H9 (cell line): Measurements from ENCODE around the gene ONECUT3. TPM values are rescaled to one million over a fixed set of nuclear protein-coding genes. Genes with fewer than 3 reads are reported as not detected.

Experiments used
- DNase-seq: peaks from one replicate; pipeline ENCODE4 v3.0.0-alpha.2; 2017
- H2AFZ ChIP-seq: one replicate; pipeline ENCODE4 v1.6.1; 2013; ENCODE audit warnings: mild to moderate bottlenecking, low read length, control low read depth, moderate library complexity
- H2AK5ac ChIP-seq: 2 replicates; pipeline ENCODE4 v1.6.1; 2013; ENCODE audit warnings: low read length, control low read depth, mixed read lengths; ENCODE audit not compliant: insufficient read length
- H2BK120ac ChIP-seq: one replicate; pipeline ENCODE4 v1.6.1; 2013; ENCODE audit warnings: low read depth, mild to moderate bottlenecking, low read length, control low read depth, inconsistent platforms; ENCODE audit not compliant: poor library complexity, severe bottlenecking
- H2BK12ac ChIP-seq: 2 replicates; pipeline ENCODE4 v1.6.1; 2013; ENCODE audit warnings: low read length, control low read depth, mixed read lengths, low read depth; ENCODE audit not compliant: insufficient read length
- H2BK15ac ChIP-seq: 2 replicates; pipeline ENCODE4 v1.6.1; 2013; ENCODE audit warnings: low read depth, low read length, control low read depth
- H2BK20ac ChIP-seq: one replicate; pipeline ENCODE4 v1.6.1; 2013; ENCODE audit warnings: low read depth, mild to moderate bottlenecking, low read length, control low read depth, inconsistent platforms; ENCODE audit not compliant: poor library complexity, severe bottlenecking
- H2BK5ac ChIP-seq: 2 replicates; pipeline ENCODE4 v1.6.1; 2013; ENCODE audit warnings: low read length, control low read depth, mixed read lengths; ENCODE audit not compliant: insufficient read length
- H3K14ac ChIP-seq: 2 replicates; pipeline ENCODE4 v1.6.1; 2013; ENCODE audit warnings: low read length, control low read depth; ENCODE audit not compliant: insufficient read depth
- H3K18ac ChIP-seq: 2 replicates; pipeline ENCODE4 v1.6.1; 2013; ENCODE audit warnings: low read depth, mild to moderate bottlenecking, mixed read lengths, low read length, control low read depth; ENCODE audit not compliant: insufficient read length
- H3K23ac ChIP-seq: 2 replicates; pipeline ENCODE4 v1.6.1; 2013; ENCODE audit warnings: low read length, control low read depth, mixed read lengths, low read depth; ENCODE audit not compliant: insufficient read length
- H3K23me2 ChIP-seq: 2 replicates; pipeline ENCODE4 v1.6.1; 2013; ENCODE audit warnings: low read depth, mild to moderate bottlenecking, mixed read lengths, low read length, control low read depth; ENCODE audit not compliant: insufficient read length, poor library complexity, severe bottlenecking
- H3K27ac ChIP-seq: 2 replicates; pipeline ENCODE4 v1.5.1; 2013; ENCODE audit warnings: low read length, control low read depth, mixed read lengths, low read depth; ENCODE audit not compliant: insufficient read length
- H3K27me3 ChIP-seq: 2 replicates; pipeline ENCODE4 v1.6.1; 2013; ENCODE audit warnings: low read length, control low read depth, inconsistent platforms; ENCODE audit not compliant: insufficient read depth
- H3K4ac ChIP-seq: 2 replicates; pipeline ENCODE4 v1.6.1; 2013; ENCODE audit warnings: low read depth, mild to moderate bottlenecking, control low read depth, inconsistent platforms, low read length, moderate library complexity
- H3K4me1 ChIP-seq: 2 replicates; pipeline ENCODE4 v1.6.1; 2013; ENCODE audit warnings: low read length, control low read depth, inconsistent platforms; ENCODE audit not compliant: insufficient read depth
- H3K4me2 ChIP-seq: 2 replicates; pipeline ENCODE4 v1.6.1; 2013; ENCODE audit warnings: low read length, control low read depth, mixed read lengths; ENCODE audit not compliant: insufficient read length, insufficient read depth
- H3K56ac ChIP-seq: 2 replicates; pipeline ENCODE4 v1.6.1; 2013; ENCODE audit warnings: low read depth, mild to moderate bottlenecking, mixed read lengths, low read length, control low read depth; ENCODE audit not compliant: insufficient read length
- H3K79me1 ChIP-seq: 2 replicates; pipeline ENCODE4 v1.6.1; 2013; ENCODE audit warnings: low read depth, mild to moderate bottlenecking, moderate library complexity, low read length, control low read depth, inconsistent platforms; ENCODE audit not compliant: insufficient read depth, poor library complexity, severe bottlenecking
- H3K79me2 ChIP-seq: 2 replicates; pipeline ENCODE4 v1.6.1; 2013; ENCODE audit warnings: low read length, control low read depth, inconsistent platforms; ENCODE audit not compliant: insufficient read depth
- H3K9ac ChIP-seq: 2 replicates; pipeline ENCODE4 v1.6.1; 2013; ENCODE audit warnings: low read length, control low read depth, mixed read lengths; ENCODE audit not compliant: insufficient read length; ENCODE audit errors: extremely low read depth
- H3K9me3 ChIP-seq: one replicate; pipeline ENCODE4 v1.6.1; 2013; ENCODE audit warnings: low read depth, low read length, inconsistent platforms; ENCODE audit not compliant: control insufficient read depth
- H3T11ph ChIP-seq: one replicate; pipeline ENCODE4 v1.6.1; 2013; ENCODE audit warnings: mild to moderate bottlenecking, low read length, control low read depth, inconsistent platforms
- H4K20me1 ChIP-seq: one replicate; pipeline ENCODE4 v1.6.1; 2013; ENCODE audit not compliant: control insufficient read depth, insufficient read length, insufficient read depth
- H4K5ac ChIP-seq: 2 replicates; pipeline ENCODE4 v1.6.1; 2013; ENCODE audit warnings: low read depth, mild to moderate bottlenecking, mixed read lengths, low read length, control low read depth; ENCODE audit not compliant: insufficient read length
- H4K8ac ChIP-seq: replicated peaks from 2 replicates; pipeline ENCODE4 v1.6.1; 2013; ENCODE audit warnings: low read length, control low read depth, mixed read lengths, low read depth; ENCODE audit not compliant: insufficient read length
- H4K91ac ChIP-seq: 2 replicates; pipeline ENCODE4 v1.6.1; 2013; ENCODE audit warnings: low read depth, mild to moderate bottlenecking, moderate library complexity, mixed read lengths, low read length, control low read depth; ENCODE audit not compliant: insufficient read length
- H3K27ac Mint-ChIP-seq, 3 experiments: 2 replicates in 2 of 3; 3 replicates in 1 of 3; pipeline ENCODE4 v1.8.0; 2020 to 2021; ENCODE audit warnings: mixed read lengths in 3 of 3, mild to moderate bottlenecking in 1 of 3, moderate library complexity in 1 of 3
- H3K27me3 Mint-ChIP-seq: 2 replicates; pipeline ENCODE4 v1.8.0; 2021; ENCODE audit warnings: low read depth, mild to moderate bottlenecking, moderate library complexity, mixed read lengths
- H3K36me3 Mint-ChIP-seq, 3 experiments: 2 replicates in 2 of 3; 3 replicates in 1 of 3; pipeline ENCODE4 v1.8.0; 2020 to 2021; ENCODE audit warnings: low read depth in 3 of 3, mixed read lengths in 3 of 3; ENCODE audit not compliant: insufficient read depth in 1 of 3
- H3K4me1 Mint-ChIP-seq, 2 experiments: 2 replicates each; pipeline ENCODE4 v1.8.0; 2020; ENCODE audit warnings: mixed read lengths in 2 of 2
- H3K4me3 Mint-ChIP-seq, 2 experiments: 2 replicates in 1 of 2; 3 replicates in 1 of 2; pipeline ENCODE4 v1.8.0; 2020 to 2021; ENCODE audit warnings: mild to moderate bottlenecking in 2 of 2, mixed read lengths in 2 of 2, moderate library complexity in 1 of 2
- H3K9me3 Mint-ChIP-seq, 2 experiments: 2 replicates in 1 of 2; 3 replicates in 1 of 2; pipeline ENCODE4 v1.8.0; 2020; ENCODE audit warnings: mild to moderate bottlenecking in 2 of 2, mixed read lengths in 2 of 2, moderate library complexity in 1 of 2
- CTCF ChIP-seq: fragments of 200-600 bp; sonication (generic); conservative IDR thresholded peaks from 3 replicates; pipeline ENCODE4 v1.8.0; 2021; ENCODE audit warnings: antibody characterized with exemption, mild to moderate bottlenecking
- WGBS: extraction: QIAGEN DNeasy Blood & Tissue Kit; methylation state at CpG from one replicate; pipeline ENCODE4 v1.1.7; 2013; ENCODE audit warnings: missing lambda C conversion rate, low lambda C conversion rate, mixed read lengths; ENCODE audit not compliant: insufficient read length; ENCODE audit errors: extremely low coverage; 5-methylcytosine and 5-hydroxymethylcytosine counted together
- long read RNA-seq: library from polyadenylated mRNA; unstranded; transcript quantifications from one replicate; pipeline ENCODE4 v2.0.0, GENCODE V29; 2020
- total RNA-seq: library from RNA; stranded (reverse); gene quantifications from 2 replicates; pipeline ENCODE4 v1.2.1, GENCODE V29; 2021

ONECUT3 gene
- 0.04 and 0.07 TPM in 2 replicates for total RNA-seq
- long read RNA-seq = 0 reads

GRCh38 chr19:1752757-1753728 lies at the start of gene ONECUT3:
Gene ONECUT3, plus strand, starts transcription at chr19:1753506. Its CDS starts 157 bp downstream, at chr19:1753663.
- Histone ChIP-seq H3K79me1 (no peaks in the 10 kb centered on the region), H3K27me3 (peaks cover 91% of the 10 kb centered on the region), H3K4me1 (no peaks in the 10 kb centered on the region), H2AK5ac (no peak within 1 kb of the TSS), H4K8ac (no peak within 1 kb of the TSS), H3K9ac (no peak within 1 kb of the TSS), H3K23me2 (peaks cover 7% of the 10 kb centered on the region), H2BK12ac (no peak within 1 kb of the TSS), H2BK20ac (no peak within 1 kb of the TSS), H4K20me1 (no peaks in the 10 kb centered on the region), H2BK5ac (no peak within 1 kb of the TSS), H3K18ac (no peak within 1 kb of the TSS), H2BK120ac (no peak within 1 kb of the TSS), H2BK15ac (no peak within 1 kb of the TSS; the same call in 1 of the 2 replicates), H3K27ac (no peak within 1 kb of the TSS), H3K56ac (no peak within 1 kb of the TSS), H4K91ac (no peak within 1 kb of the TSS), H3K9me3 (no peaks in the 10 kb centered on the region), H3K4me2 (no peak within 1 kb of the TSS), H3K23ac (no peak within 1 kb of the TSS), H3K14ac (no peak within 1 kb of the TSS), H2AFZ (no peak within 1 kb of the TSS), H3T11ph (no peak within 1 kb of the TSS), H4K5ac (no peak within 1 kb of the TSS), H3K4ac (no peak within 1 kb of the TSS), H3K79me2 (no peaks in the 10 kb centered on the region)
- WGBS = no CpG with 5 or more reads among the region's 77 CpGs
- H3K9me3 Mint-ChIP-seq = peaks cover 2 to 4% of the 10 kb centered on the region in 2 experiments; a peak in 4 of 5 replicates
- TF ChIP-seq CTCF = no peak
- peaks cover 90% of the 10 kb centered on the region for H3K27me3 Mint-ChIP-seq
- H3K4me3 Mint-ChIP-seq = peak within 1 kb of the TSS in 1 of 2 experiments; percentile 50; a peak in 1 of 5 replicates
- peaks cover 2 to 22% of the 10 kb centered on the region in 2 experiments for H3K4me1 Mint-ChIP-seq
- H3K36me3 Mint-ChIP-seq = no peaks in the 10 kb centered on the region; a peak in 1 of 7 replicates
- no peak for DNase-seq
- H3K27ac Mint-ChIP-seq = no peak within 1 kb of the TSS
